Fibroblast of mammary gland (primary cell): ENCODE results near the gene HYI.

Source experiments
- DNase-seq: peaks from one replicate; pipeline ENCODE4 v3.0.0-alpha.2; 2010; ENCODE audit warnings: low read depth
- H3K4me3 ChIP-seq: 2 replicates; pipeline ENCODE4 v1.5.1; 2011; ENCODE audit warnings: low read depth, mild to moderate bottlenecking, low read length, moderate library complexity; ENCODE audit not compliant: control insufficient read depth
- CTCF ChIP-seq: conservative IDR thresholded peaks from 2 replicates; pipeline ENCODE4 v1.5.1; 2011; ENCODE audit warnings: low read depth, low read length, inconsistent platforms; ENCODE audit not compliant: control insufficient read depth, insufficient read depth

Gene HYI

GRCh38 chr1:43443197-43443946 is 10.4 kb downstream of the HYI start:
- TF ChIP-seq CTCF, result no peak
- no peak overlapping the region for H3K4me3 ChIP-seq
- no peak for DNase-seq

- no peak for DNase-seq
- TF ChIP-seq CTCF, result no peak
- H3K4me3 ChIP-seq, result no peak overlapping the region
Observed at GRCh38 chr1:43442756-43443155, 11.0 kb downstream of the HYI start.

- TF ChIP-seq CTCF, result no peak
- no peak for DNase-seq
- H3K4me3 ChIP-seq, result no peak overlapping the region
Observed at GRCh38 chr1:43441894-43442637, 11.7 kb downstream of the HYI start.

- H3K4me3 ChIP-seq, result no peak overlapping the region
- TF ChIP-seq CTCF, result no peak
- no peak for DNase-seq
Observed at GRCh38 chr1:43441166-43441893, 12.4 kb downstream of the HYI start.

GRCh38 chr1:43440358-43440757 is 13.4 kb downstream of the HYI start:
- DNase-seq, result no peak
- TF ChIP-seq CTCF, result no peak
- no peak overlapping the region for H3K4me3 ChIP-seq

GRCh38 chr1:43439781-43440180 is 13.9 kb downstream of the HYI start:
- no peak for DNase-seq
- no peak for TF ChIP-seq CTCF

More at GRCh38 chr1:43439781-43440180, 13.9 kb downstream of the HYI start:
- no peak overlapping the region for H3K4me3 ChIP-seq
